GM21825 (cell line): ENCODE data around the gene TRPM4.
"Not testable (repeated sequence)": the region's sequence is repeated elsewhere in the genome, so short reads cannot be mapped to it uniquely, and the experiment has no call there.

ENCODE experiments used
- ATAC-seq: cut with Tn5 transposase; IDR thresholded peaks from one replicate; pipeline ENCODE4 v1.9.1; 2021; ENCODE audit warnings: mild to moderate bottlenecking, moderate library complexity; ENCODE audit not compliant: unreplicated experiment

Gene TRPM4

GRCh38 chr19:49126575-49126974 is 31.0 kb upstream of the TRPM4 start:
- no peak for ATAC-seq

DNA sequence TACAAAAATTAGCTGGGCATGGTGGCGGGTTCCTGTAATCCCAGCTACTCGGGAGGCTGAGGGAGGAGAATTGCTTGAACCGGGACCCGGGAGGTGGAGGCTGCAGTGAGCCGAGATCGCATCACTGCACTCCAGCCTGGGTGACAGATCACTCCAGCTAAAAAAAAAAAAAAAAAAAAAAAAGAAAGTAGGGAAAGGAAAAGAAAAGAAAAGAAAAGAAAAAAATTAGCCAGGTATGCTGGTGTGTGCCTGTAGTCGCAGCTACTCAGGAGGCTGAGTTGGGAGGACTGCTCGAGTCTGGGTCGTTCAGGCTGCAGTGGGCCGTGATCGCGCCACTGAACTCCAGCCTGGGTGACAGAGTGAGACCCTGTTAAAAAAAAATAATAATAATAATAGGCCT is 30.4 kb upstream of the TRPM4 start:
- ATAC-seq: not testable (repeated sequence)

DNA sequence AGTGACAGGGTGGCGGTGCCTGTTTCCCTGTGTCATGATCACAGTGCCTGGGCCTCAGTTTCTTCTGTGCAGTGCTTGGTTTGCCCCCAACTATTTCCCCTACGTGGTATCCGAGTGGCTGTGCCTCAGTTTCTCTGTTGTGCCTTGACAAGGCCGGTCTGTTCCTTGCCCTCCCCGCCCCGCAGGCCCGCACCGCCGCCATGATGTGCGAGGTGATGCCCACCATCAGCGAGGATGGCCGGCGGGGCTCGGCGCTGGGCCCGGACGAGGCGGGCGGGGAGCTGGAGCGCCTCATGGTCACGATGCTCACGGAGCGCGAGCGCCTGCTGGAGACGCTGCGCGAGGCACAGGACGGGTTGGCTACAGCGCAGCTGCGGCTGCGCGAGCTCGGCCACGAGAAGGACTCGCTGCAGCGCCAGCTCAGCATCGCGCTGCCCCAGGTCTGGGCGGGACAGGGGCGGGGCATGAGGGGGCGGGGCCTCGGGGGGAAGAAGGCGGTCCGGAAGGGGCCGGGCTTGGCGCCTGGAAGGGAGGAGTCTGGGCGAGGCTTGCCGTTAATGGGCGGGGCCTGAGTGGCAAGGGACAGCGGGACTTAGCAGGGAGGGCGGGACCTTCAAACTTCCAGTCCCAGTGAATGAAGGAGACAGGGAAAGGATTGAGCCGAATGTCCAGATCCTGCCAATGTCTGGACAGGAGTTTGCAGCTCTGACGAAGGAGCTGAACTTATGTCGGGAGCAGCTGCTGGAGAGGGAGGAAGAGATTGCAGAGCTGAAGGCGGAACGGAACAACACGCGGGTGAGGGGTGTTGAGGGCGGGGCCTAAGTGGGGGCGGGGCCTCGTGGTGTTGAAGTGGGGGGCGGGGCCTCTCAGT is 29.7 kb upstream of the TRPM4 start:
- ATAC-seq: peak; percentile 87

DNA sequence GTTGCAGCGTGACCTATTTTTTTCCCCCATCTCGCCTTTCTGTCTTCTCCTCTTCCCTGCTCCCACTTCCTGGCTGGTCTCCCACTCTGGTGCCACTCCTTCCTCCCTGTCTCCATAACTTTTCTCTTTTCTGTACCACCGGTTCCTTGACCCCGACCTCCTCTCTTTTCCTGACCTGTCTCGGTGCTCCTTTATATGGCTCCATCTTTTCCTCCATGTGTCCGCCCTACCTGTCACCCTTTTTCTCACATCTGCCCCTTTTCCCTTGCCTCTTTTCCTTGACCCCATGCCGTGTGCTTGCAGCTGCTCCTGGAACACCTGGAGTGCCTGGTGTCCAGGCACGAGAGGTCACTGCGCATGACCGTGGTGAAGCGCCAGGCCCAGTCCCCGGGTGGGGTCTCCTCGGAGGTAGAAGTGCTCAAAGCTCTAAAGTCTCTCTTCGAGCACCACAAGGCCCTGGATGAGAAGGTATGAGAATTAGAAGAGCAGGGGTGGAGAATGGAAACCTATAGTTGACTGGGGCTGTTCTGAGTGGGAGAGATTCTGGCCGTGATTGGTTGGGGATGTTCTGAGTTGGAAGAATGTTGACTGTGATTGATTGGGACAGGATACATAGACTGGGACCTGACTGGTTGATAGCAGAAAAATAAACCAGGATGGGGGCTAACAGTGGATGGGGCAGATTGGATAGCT is 28.9 kb upstream of the TRPM4 start:
- no peak for ATAC-seq

- ATAC-seq: no peak
Measured at GRCh38 chr19:49129238-49129583, 28.4 kb upstream of the TRPM4 start.

- ATAC-seq: no peak
Measured at GRCh38 chr19:49130325-49130724, 27.3 kb upstream of the TRPM4 start.

- ATAC-seq: no peak
Measured at GRCh38 chr19:49132974-49133609, 24.5 kb upstream of the TRPM4 start.

DNA sequence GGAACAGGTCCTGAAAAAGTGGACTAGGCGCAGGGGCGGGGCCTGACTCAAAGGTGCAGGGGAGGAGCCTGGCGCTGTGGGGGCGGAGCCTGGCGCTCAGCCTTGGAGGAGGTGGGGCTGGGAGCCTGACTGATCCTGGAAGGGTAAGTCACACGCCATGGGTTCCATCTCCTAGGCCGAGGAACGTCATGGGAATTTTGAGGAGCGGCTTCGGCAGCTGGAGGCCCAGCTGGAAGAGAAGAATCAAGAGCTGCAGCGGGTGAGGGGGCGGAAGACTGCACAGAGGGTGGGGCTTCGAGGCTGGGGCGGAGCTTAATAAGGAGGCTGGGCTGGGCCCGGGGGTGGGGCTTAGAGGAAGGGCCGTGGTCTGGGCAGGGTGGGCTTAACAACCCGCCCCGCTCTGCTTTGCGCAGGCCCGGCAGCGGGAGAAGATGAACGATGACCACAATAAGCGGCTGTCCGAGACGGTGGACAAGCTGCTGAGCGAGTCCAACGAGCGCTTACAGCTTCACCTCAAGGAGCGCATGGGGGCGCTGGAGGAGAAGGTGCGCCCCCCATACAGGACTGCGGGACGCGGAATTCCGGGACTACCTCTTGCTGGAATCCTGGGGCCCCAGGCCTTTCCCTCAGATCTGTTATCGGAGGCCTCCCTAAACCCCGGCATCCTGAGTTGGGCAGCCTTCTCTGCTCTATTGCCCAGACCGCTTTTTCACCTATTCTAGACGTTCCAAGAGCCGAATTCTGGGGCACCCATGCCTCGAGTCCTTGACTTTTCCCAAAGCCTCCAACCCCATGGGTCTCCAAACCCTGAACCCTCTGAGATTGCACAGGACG is 23.8 kb upstream of the TRPM4 start:
- no peak for ATAC-seq

DNA sequence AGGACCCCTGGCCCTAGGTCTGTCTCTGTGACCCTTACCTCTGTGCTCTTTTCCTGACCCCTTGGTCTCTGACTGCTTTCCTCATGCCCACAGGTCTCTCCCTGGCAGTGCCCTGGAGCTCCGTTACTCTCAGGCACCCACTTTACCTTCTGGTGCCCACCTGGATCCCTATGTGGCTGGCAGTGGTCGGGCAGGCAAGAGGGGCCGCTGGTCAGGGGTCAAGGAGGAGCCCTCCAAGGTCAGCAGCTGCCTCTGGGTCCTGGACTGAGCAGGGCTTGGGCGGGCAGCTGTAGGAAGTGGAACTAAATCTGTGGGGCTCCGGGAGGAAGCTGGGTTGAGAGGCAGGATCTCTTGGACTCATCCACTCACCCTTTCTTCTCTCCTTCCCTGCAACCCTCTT is 21.9 kb upstream of the TRPM4 start:
- no peak for ATAC-seq

DNA sequence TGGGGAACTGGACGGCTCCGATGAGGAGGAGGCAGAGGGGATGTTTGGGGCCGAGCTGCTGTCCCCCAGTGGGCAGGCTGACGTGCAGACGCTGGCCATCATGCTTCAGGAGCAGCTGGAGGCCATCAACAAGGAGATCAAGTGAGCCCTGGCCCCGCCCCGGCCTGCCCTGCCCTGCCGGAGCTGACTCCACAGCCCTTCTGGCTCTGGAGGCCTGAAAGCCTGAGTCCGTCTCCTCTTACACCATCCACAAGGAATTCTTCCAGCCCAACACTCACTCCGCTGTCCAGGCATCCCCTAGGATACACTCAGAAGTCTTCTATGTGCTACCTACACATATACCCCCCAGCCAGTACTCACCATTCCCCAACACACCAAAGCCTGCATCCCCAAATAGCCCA is 20.8 kb upstream of the TRPM4 start:
- ATAC-seq: no peak

DNA sequence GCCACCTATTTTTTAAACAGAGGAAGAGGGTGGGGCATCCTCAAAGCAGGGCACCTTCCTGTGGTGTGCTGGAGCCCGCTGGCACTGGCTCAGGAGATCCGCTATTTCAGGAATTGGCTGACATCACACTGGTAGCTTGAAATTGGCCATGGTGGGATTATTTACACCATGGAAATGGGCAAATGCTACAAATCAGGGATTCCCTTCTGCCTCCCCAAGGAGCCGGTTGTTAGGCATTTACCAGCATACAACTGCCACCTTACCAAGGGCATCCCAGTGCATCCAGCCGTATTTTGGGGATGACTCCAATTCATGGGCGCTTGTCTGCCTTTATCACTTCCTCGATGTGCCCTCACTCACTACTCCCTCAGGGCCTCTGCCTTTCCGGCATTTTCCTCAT is 16.6 kb upstream of the TRPM4 start:
- ATAC-seq: no peak

DNA sequence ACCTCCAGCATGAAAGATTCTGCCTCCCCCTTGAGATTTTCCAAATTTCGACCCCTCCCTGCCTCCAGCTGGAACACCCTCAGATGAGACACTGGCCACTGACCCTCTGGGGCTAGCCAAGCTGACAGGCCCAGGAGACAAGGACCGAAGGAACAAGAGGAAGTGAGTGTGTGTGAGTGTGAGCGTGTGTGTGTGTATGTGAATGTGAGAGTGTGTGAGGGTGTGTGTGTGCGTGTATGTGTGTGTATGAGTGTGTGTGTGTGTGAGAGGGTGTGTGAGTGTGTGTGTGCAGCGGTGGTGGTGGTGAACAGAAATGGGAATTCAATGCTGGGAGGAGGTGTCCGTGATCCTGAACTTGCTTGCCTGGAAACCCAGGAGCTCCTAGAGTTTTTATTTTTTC is 16.2 kb upstream of the TRPM4 start:
- no peak for ATAC-seq

- ATAC-seq: no peak
Measured at GRCh38 chr19:49142866-49143335, 14.7 kb upstream of the TRPM4 start.

DNA sequence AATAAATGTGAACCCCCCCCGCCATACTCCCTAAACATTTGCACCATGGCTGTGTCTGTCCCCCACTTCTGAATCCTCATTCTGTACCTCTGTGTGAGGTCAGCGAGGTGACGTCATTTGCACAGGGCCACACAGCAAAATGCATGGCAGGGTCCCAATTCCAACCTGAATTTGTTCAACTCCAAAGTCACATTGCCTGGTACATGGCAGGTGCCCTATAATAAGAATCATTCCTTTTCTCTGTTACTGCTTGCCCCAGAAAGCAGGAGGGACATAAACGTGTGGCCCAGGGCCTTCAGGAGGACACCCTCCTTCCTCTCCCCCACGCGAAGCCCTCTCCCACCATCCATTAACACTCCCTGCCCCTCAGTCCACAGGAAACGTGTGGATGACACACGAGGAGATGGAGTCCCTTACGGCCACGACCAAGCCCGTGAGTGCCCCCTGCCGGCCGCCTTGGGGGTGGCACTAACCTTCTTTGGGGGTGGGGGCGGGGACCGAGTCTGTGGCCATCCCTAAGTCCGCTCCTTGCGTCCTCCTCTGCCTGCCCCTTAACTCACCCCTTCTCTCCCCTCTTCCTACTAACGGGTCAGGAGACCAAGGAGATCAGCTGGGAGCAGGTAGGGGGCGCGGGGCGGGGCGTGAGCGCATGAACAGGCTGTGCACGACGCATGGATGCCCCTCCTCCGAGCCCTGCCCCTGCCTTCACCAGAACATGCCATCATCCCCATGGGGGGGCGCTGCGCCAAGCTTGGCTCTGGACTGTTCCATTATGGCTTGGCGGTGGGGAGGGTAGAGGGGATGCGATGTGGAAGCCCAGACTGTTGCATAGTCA is 11.8 kb upstream of the TRPM4 start:
- ATAC-seq: no peak

DNA sequence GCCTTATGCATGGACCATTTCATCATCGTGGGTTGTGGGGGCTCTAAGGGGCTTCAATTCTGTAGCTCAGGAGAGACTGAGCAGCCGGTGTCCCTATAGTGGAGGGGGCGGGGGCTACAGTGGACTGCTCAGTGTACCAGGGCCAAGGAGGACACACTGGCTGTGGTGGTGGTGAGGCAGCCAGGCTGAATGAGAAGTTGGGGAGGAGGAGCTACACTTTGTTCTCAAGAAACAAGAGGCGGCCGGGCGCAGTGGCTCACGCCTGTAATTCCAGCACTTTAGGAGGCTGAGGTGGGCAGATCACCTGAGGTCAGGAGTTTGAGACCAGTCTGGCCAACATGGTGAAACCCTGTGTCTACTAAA is 11.2 kb upstream of the TRPM4 start:
- not testable (repeated sequence) for ATAC-seq

DNA sequence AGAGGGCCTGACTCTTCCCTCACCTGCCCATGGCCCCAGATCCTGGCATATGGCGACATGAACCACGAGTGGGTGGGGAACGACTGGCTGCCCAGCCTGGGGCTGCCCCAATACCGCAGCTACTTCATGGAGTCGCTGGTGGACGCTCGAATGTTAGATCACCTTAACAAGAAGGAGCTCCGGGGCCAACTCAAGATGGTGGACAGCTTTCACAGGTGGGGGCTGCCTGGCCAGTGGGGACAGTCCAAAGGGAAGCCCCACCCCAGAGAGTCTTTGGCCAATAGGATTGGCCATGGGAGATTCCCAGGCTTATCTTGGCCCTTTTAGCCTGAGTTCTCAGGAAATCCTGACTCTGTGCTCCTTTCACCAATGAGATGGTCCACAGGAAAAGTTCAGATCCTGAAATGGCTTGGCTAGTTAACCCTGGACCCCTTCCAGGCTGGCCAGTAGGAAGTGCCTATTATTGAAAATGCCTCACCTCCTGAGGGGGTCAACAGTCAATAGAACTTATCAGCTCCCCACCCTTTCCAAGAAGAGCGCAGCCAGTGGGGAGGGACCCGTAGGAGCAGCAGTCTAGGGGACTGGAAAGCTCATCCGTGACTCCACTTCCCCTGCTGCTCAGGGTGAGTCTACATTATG is 9.4 kb upstream of the TRPM4 start:
- no peak for ATAC-seq

DNA sequence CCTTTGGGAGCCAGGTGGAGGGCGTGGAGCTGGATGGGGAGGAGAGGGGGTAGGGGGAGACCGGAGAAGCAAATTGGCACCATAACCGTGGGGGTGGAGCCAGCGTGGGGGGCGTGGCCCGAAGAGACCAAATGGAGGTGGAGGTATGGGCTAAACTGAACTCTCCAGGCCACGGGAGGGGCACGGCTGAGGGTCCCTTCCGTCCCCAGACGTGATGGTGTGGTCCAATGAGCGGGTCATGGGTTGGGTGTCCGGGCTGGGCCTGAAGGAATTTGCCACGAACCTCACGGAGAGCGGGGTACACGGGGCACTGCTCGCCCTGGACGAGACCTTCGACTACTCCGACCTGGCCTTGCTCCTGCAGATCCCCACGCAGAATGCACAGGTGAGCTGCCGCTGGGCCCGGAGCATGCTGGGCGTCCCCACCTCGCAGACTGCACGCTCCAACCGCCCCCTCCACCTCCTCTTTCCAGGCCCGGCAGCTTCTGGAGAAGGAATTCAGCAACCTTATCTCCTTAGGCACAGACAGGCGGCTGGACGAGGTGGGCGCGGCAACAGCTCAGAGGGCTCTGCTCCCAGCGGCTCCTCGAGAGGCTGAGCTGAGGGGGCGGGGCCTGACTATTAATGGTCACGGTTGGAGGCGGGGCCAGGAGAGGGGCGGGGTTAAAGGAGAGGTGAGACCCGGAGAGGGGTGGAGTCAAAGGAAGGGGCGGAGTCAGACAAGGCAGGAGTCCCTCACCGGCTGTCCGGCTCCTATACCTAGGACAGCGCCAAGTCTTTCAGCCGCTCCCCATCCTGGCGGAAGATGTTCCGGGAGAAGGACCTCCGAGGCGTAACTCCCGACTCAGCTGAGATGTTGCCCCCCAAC is 8.6 kb upstream of the TRPM4 start:
- no peak for ATAC-seq

GRCh38 chr19:49149652-49150105 is 7.9 kb upstream of the TRPM4 start:
- ATAC-seq: no peak
